ENCODE measurements around the gene GET3. TPM values are rescaled to one million over a fixed set of nuclear protein-coding genes. Genes with fewer than 3 reads are reported as not detected.
A peak's percentile ranks its signal among the peaks of the same experiment; 100 is the strongest.

Gene GET3
- total and polyA plus RNA-seq, 2 of the 13 experiments (the other 11 are each of a cell fraction or from before 2014, with no cell fraction given): 57.7 to 59.4 TPM

DNA sequence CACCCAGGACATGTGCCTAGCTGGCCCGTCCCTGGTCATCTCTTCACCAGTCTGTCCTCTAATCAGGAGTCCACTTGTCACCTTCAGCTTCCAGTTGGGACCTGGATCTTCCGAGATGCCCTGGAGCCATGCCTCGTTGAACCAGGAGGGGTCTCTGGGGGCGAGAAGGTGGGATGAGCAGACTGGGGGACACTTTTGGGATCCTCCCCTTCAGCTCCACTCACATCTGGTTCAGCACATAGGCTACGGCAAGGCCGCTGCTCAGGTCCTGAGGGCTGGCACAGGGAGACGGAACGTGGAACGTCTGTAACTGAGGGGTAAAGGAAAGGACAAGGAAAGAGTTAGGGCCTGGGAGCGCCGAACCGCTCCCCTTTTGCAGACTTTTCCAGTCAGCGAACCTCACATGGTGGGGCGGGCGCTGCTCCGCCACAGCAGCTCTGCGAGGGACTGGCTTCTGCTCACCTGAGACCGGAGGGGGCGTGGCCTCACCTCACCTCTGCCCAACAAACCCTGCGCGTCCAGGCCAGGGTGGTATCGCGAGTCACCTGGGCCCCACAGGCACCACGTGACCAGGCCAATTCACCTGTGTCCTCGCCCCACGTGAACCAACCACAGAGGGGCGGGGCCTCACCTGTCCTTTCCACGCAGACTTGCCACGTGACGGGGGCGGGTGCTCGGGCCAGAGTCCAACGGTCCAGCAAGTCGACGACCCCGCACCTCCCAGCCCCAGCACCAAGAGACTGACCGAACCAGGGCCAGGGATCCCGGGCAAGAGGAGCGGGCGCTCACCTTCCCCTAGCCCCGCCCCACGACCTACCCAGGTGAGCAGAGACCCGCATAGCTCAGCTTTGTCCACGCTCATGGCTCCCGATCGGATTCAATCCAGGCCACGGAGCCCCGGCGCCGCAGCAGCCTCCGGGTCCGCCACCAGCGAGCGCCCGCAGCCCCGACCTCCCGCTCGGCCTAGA, 37.6 kb downstream of the GET3 start, which contains the start of gene HOOK2 (continued):
- TF ChIP-seq HMGXB4 (CRISPR knock-in tag; IDR thresholded peaks at IDR 0.05; ENCODE audit: borderline replicate concordance in 1 of 2, low read depth in 1 of 2) (peak in 1 of 2 experiments; percentile 36; a peak in 2 of 4 replicates), ZNF891 (CRISPR knock-in tag; IDR thresholded peaks at IDR 0.05) (peak; percentile 77; the same call in 1 of the 2 replicates), HOXA5 (CRISPR knock-in tag; IDR thresholded peaks at IDR 0.05) (0 out of 2 replicates have a peak, but pooled peaks have one; percentile 15), ZNF883 (CRISPR knock-in tag; IDR thresholded peaks at IDR 0.05; ENCODE audit: not compliant biosample characterization) (peak; percentile 62), ZMYM4 (CRISPR knock-in tag; IDR thresholded peaks at IDR 0.05) (0 out of 2 replicates have a peak, but pooled peaks have one; percentile 14), SP2 (CRISPR knock-in tag; IDR thresholded peaks at IDR 0.05) (peak; percentile 39; the same call in 1 of the 2 replicates), ZNF879 (CRISPR knock-in tag; IDR thresholded peaks at IDR 0.05) (no peak; the same call in 1 of the 2 replicates), ZMAT3 (CRISPR knock-in tag; conservative IDR thresholded peaks at IDR 0.05) (peak; percentile 65; the same call in 1 of the 2 replicates), ZNF576 (CRISPR knock-in tag; IDR thresholded peaks at IDR 0.05) (0 out of 2 replicates have a peak, but pooled peaks have one; percentile 56), ZNF598 (CRISPR knock-in tag; IDR thresholded peaks at IDR 0.05; ENCODE audit: borderline replicate concordance) (0 out of 2 replicates have a peak, but pooled peaks have one; percentile 66), ZNF280B (CRISPR knock-in tag; IDR thresholded peaks at IDR 0.05; ENCODE audit: borderline replicate concordance) (peak; percentile 35; the same call in 1 of the 2 replicates), NRL (CRISPR knock-in tag; IDR thresholded peaks at IDR 0.05; ENCODE audit: borderline replicate concordance) (peak; percentile 24; the same call in 1 of the 2 replicates), ZNF558 (CRISPR knock-in tag; IDR thresholded peaks at IDR 0.05; ENCODE audit: borderline replicate concordance) (no peak), ZNF230 (CRISPR knock-in tag; IDR thresholded peaks at IDR 0.05) (peak; percentile 83; the same call in 1 of the 2 replicates), RFXAP (CRISPR knock-in tag; IDR thresholded peaks at IDR 0.05; ENCODE audit: borderline replicate concordance) (0 out of 2 replicates have a peak, but pooled peaks have one; percentile 8), MTA1 (CRISPR knock-in tag; IDR thresholded peaks at IDR 0.05; ENCODE audit: borderline replicate concordance) (0 out of 2 replicates have a peak, but pooled peaks have one; percentile 55), HDAC1 (CRISPR knock-in tag; IDR thresholded peaks at IDR 0.05) (peak; percentile 3; the same call in 1 of the 2 replicates), ZIK1 (CRISPR knock-in tag; IDR thresholded peaks at IDR 0.05; ENCODE audit: borderline replicate concordance, low read depth) (no peak), ZSCAN31 (CRISPR knock-in tag; IDR thresholded peaks at IDR 0.05; ENCODE audit: low read depth) (peak; percentile 67; the same call in 1 of the 2 replicates)
- TF ChIP-seq, protein P1, sequence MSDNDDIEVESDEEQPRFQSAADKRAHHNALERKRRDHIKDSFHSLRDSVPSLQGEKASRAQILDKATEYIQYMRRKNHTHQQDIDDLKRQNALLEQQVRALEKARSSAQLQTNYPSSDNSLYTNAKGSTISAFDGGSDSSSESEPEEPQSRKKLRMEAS (IDR thresholded peaks at IDR 0.05): peak; percentile 72
- TF ChIP-seq, protein P2, sequence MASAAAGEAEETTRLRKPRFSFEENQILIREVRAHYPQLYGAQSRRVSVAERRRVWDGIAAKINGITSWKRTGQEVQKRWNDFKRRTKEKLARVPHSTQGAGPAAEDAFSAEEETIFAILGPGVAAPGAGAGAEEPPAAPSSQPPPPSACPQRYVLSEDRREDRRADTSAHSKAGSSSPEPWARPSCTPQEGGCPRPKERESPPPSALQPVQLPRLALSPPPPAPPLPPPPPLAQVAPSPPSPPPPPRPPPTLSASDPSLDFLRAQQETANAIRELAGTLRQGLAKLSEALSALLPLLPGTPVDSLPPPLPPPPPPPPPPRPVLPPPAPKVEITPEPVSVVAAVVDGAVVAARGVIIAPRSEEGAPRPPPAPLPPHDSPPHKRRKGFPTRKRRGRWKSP (CRISPR knock-in tag; IDR thresholded peaks at IDR 0.05): 0 out of 2 replicates have a peak, but pooled peaks have one; percentile 8
- TF ChIP-seq, protein P3, sequence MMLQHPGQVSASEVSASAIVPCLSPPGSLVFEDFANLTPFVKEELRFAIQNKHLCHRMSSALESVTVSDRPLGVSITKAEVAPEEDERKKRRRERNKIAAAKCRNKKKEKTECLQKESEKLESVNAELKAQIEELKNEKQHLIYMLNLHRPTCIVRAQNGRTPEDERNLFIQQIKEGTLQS (CRISPR knock-in tag; IDR thresholded peaks at IDR 0.05): no peak

Measured in HepG2 (cell line).